NCI-H748 (cell line): ENCODE measurements around the gene VPS54.
"Not testable (repeated sequence)": the region's sequence is repeated elsewhere in the genome, so short reads cannot be mapped to it uniquely, and the experiment has no call there.

Source experiments
- DNase-seq: peaks from one replicate; lab custom pipeline; 2025; ENCODE audit not compliant: unreplicated experiment; lab: John Stamatoyannopoulos, UW

Gene VPS54

GRCh38 chr2:63872571-63873328, 146.5 kb downstream of the VPS54 start:
- no peak for DNase-seq

- no peak for DNase-seq
These were observed 147.4 kb downstream of the VPS54 start for GRCh38 chr2:63871864-63872263.

DNA sequence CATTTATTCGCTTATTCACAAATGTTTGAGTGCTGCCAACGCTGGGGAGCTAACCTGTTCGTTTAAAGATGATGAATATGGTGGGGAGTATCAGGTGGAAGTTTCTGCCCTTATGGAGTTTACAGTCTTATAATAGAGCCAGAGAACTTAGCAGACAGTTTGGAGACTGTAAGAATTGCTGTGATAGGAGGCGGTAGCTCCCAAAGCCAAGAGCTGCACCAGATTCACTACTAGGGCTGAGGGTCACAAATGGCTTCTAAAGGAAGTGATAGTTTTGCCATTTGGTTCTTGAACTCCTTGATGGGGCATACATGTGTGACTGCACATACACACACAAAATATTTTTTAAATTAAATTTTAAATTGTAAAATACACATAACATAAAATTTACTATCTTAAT, 148.5 kb downstream of the VPS54 start:
- no peak for DNase-seq

- DNase-seq: no peak
These were observed 153.1 kb downstream of the VPS54 start for GRCh38 chr2:63866009-63866709.

DNA sequence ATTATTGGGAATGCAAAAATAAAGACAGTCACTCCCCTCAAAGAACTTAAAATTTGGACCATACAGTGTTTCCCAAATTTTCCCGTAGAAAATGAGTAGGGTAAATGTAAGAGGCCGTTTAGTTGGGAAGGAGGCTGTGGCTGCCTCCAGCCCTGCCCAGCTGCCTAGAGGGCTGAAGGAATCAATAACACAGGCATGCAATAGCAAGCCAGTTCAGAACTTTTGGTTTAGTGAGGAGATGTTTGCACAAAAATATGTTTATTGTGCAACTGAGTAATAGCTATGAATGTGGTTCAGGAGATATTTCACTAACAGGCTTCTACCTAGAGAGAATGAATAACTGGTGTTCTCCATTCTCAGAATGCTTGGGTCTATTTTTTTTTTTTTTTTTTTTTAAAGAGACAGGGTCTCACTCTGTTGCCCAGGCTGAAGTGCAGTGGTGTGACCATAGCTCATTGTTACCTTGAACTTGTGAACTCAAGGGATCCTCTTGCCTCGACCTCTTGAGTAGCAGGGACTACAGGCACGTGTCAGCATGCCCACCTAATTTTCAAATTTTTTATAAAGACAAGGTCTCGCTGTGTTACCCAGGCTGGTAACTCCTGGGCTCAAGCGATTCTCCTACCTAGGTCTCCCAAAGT, 153.9 kb downstream of the VPS54 start:
- no peak for DNase-seq

GRCh38 chr2:63863707-63864106, 155.5 kb downstream of the VPS54 start:
- DNase-seq: no peak

DNA sequence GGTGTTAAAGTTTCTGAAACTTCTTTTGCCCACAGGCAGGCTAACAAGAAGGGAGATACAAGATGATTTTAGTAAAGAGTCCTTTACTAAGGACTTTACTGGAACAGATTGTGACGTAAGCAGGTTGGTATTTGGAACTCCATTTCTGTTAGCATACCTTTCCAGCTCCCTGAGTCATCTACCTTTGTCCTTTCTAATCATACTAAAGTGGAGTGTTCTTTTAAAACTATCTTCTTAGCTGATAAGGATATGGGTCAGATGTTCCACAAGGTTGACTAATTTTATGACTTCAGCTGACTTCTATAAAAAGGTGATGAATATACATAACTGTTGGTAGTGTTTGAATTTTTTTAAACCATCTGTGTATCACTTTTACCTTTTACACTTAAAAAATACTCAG, 156.4 kb downstream of the VPS54 start:
- no peak for DNase-seq

DNA sequence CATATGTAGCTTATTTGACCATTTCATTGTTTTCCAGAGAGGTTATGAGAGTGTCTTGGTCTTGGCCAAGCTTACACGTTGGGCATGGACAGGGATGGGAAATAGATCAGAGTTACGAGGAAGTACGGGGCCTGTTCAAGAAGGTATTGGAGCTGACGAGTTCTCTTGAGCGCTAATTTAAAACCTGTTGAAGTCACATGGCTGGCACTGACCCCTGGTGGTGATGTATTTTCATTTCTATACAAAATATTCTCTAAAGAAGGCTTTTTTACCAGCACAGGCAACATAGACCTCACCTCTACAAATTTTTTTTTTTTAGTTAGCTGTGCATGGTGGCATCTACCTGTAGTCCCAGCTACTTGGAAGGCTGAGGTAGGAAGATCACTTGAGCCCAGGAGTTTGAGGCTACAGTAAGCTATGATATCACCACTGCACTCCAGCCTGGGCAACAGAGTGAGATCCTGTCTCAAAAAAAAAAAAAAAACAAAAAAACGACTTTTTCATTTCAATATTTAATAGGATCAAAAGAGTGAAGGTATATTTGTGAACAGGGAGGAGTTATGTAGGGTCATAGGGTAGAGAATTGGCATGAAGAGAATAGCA, 157.9 kb downstream of the VPS54 start:
- peak; percentile 21 for DNase-seq

GRCh38 chr2:63858291-63858690, 160.9 kb downstream of the VPS54 start:
- no peak for DNase-seq

DNA sequence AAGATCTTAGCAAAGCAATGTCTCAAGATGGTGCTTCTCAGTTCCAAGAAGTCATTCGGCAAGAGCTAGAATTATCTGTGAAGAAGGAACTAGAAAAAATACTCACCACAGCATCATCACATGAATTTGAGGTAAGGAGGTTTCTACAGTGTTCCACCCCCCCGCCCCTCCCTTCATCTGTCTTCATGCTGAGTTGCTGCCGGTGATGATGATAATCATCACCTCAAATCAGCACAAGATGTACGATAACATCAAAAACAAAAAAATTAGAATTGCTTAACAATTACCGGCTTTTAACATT, 163.0 kb downstream of the VPS54 start:
- DNase-seq: no peak

DNA sequence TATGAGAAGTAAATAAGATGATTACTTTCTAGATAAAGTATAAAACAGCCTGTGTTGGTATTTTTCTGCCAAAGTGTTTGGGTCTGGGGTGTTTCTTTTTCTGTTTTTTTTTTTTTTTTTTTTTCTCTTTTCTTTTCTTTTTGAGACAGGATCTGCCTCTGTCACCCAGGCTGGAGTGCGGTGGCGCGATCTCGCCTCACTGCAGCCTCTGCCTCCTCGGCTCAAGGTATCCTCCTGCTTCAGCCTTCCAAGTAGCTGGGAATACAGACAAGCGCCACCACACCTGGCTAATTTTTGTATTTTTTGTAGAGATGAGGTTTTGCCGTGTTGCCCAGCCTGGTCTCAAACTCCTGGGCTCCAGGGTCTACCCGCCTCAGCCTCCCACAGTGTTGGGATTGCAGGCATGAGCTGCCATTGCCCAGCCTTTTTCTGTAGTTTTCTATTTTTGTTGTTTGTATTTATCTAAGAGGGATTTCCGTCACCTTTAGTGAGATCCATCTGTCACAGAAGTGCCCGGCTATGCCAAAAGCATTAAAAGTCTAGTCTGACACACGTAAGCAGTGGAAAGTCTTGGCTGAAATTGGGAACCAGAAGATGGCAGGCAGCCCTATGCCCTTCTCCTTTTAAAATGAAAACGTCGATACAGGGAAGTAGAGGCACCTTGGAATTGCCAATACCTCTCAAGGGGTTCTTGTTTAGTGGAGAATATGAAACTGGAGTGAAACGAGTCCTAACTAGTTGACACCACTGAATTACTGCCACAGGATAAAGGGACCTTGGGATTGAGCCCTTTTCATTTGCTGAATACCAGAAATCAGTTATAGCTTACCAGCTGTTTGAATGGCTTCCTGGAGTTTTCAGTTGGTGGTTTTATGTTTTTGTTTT, 163.6 kb downstream of the VPS54 start:
- DNase-seq: no peak

GRCh38 chr2:63853527-63854310, 165.5 kb downstream of the VPS54 start:
- no peak for DNase-seq

DNA sequence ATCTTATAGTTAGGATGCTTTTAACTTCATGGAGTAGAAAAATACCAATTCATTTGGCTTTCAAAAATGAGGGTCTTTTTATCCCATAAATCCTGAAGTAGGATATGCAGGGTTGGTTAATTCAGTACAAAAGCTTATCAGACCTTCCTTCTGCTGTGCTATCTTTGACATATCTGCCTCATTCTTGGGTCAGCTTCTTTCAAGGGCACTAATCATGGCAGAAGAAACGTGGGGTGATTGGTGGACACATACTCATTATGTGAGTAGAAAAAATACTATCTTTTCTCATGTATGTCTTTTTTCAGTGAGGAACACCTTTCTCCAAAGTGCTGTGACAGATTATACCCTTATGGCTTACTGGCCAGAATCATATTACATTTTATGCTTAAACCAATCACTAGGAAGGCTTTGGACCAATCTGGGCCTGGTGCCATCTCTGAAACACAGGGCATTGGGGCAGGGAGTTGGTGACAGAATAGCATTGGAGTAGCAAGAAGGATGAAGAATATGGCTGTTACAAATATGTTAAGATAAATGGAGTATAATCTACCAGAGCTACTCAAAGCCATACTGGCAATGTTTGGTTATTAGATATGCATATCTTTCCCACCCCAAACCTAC, 167.4 kb downstream of the VPS54 start:
- no peak for DNase-seq

- no peak for DNase-seq
These were observed 168.6 kb downstream of the VPS54 start for GRCh38 chr2:63850649-63851048.

DNA sequence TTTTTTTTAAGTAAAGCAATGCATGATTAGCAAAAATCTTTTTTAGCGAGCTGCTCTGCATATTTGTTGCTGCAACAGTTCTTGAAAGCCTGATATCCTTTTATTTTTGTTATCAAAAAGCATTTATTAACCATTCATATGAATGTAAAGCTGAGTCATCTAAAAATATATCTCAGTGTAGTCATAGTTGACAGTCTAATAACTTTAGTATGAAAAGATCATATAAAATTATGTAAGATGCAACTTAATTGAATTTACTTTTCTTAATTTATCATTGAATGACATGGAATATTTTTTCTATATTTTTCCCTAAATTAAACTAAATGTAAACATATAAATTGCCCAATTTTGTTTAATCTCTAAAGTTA, 169.0 kb downstream of the VPS54 start:
- DNase-seq: no peak

DNA sequence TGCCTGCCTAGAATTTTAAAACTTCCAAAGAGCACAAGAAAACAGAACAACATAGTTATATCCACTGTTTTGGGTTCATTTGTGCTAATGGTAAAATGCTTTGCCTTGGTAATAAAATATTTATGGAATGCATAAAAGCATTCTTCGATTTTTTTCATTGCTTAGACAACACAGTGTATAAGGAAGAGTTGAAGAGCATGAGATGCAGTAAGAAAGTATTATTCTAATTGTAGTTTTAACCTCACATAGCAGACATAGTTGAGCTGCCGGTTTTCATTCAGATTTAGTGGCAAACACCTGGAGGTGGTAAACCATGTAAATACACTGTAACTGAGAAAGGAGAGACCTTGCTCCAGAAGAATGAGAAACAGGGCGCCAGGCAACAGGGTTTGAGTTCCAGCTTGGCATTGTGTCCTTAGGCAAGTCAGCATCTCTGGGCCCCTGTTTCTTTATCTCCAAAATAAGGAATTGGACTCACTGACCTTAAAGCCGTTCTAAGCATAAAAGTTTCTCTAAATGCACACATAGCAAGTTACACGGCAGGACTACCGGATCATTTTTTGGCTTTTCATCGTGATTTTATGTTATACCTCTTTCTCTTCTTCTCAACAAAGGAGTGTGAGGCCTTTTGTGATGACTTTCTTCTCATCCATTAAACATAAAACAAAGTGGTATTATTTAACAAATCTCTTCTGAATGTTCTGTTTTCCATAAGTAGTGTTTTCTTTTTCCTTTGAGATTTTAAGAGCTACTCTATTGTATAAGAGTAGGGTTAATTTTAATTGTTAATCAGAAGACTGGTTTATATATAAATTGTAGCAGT, 169.6 kb downstream of the VPS54 start:
- no peak for DNase-seq

GRCh38 chr2:63847571-63847970, 171.7 kb downstream of the VPS54 start:
- not testable (repeated sequence) for DNase-seq

DNA sequence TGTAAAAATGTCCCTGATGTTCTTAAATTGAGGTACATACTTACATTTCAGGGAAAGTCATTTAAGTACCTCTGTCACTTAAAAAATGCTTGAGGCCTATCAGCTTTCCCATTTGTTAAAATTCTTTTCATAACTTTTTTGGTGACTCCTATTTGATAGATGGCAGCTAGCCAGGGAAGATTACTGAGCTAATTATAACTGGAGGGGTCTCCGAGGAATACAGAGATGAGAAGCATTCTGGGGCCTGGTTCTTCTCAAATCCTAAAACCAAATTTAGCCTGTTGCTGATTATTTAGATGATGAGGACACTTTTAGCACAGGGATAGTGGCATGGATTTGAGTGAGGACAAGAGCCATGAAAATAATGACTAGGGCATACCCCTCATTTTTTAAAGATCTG, 172.7 kb downstream of the VPS54 start:
- no peak for DNase-seq

- DNase-seq: no peak
These were observed 173.4 kb downstream of the VPS54 start for GRCh38 chr2:63845866-63846265.
